Stimulated activated CD8-positive, alpha-beta memory T cell treated with anti-CD3 and anti-CD28 coated beads, Interleukin-2, amount 100 ng/mL, for 48 hours (primary cell): ENCODE results near the gene TANK.
"Not testable (repeated sequence)": the region's sequence is repeated elsewhere in the genome, so short reads cannot be mapped to it uniquely, and the experiment has no call there.

ENCODE experiments used
- DNase-seq, 2 donors: peaks; one replicate each; pipeline ENCODE4 v3.0.0-alpha.2; 2020; ENCODE audit warnings: low read depth in 2 of 2

TANK gene

GRCh38 chr2:161160226-161161073 lies at the start of gene TANK:
Gene TANK (plus strand): TSS chr2:161160428. CDS start chr2:161179663, 19,235 bp downstream.
- peak; percentile 79 to 81 for DNase-seq

GRCh38 chr2:161111531-161111930 lies 48.7 kb upstream of the TANK start:
- DNase-seq, result no peak

- DNase-seq, result no peak
These were observed 47.3 kb upstream of the TANK start for GRCh38 chr2:161112908-161113307.

- no peak for DNase-seq
These were observed 46.3 kb upstream of the TANK start for GRCh38 chr2:161113693-161114575.

- no peak for DNase-seq
These were observed 45.0 kb upstream of the TANK start for GRCh38 chr2:161115205-161115604.

GRCh38 chr2:161115605-161116380 lies 44.4 kb upstream of the TANK start:
- DNase-seq, result no peak

GRCh38 chr2:161116509-161116908 lies 43.7 kb upstream of the TANK start:
- DNase-seq, result no peak

- DNase-seq, result no peak
These were observed 42.7 kb upstream of the TANK start for GRCh38 chr2:161117506-161117905.

GRCh38 chr2:161118722-161119121 lies 41.5 kb upstream of the TANK start:
- no peak for DNase-seq

GRCh38 chr2:161119483-161119882 lies 40.7 kb upstream of the TANK start:
- DNase-seq, result no peak

- DNase-seq, result no peak
These were observed 39.5 kb upstream of the TANK start for GRCh38 chr2:161120775-161121174.

GRCh38 chr2:161121622-161122021 lies 38.6 kb upstream of the TANK start:
- DNase-seq, result no peak

GRCh38 chr2:161122772-161123530 lies 37.3 kb upstream of the TANK start:
- DNase-seq, result no peak

GRCh38 chr2:161123531-161124030 lies 36.6 kb upstream of the TANK start:
- no peak for DNase-seq

GRCh38 chr2:161124201-161124600 lies 36.0 kb upstream of the TANK start:
- no peak for DNase-seq

- no peak for DNase-seq
These were observed 31.3 kb upstream of the TANK start for GRCh38 chr2:161128885-161129284.

- DNase-seq, result no peak
These were observed 29.9 kb upstream of the TANK start for GRCh38 chr2:161130354-161130753.

- DNase-seq, result no peak
These were observed 29.1 kb upstream of the TANK start for GRCh38 chr2:161131074-161131680.

GRCh38 chr2:161131804-161132203 lies 28.4 kb upstream of the TANK start:
- no peak for DNase-seq

GRCh38 chr2:161132384-161132783 lies 27.8 kb upstream of the TANK start:
- not testable (repeated sequence) for DNase-seq

GRCh38 chr2:161133366-161133765 lies 26.9 kb upstream of the TANK start:
- no peak for DNase-seq
